Peyer's patch (tissue), 4 donors: ENCODE results near the gene NEK7.

Source experiments
- CTCF ChIP-seq, 6 experiments: fragments of 450-650 bp in 4 of 6; fragments of 200-600 bp in 2 of 6; sonication (generic) in 1 of 6; IDR thresholded peaks; one replicate each; pipeline ENCODE4 v1.5.1; 2017 to 2019; ENCODE audit warnings: antibody characterized with exemption in 6 of 6, mild to moderate bottlenecking in 3 of 6, moderate library complexity in 1 of 6
- POLR2A ChIP-seq, 2 donors: fragments of 450-650 bp; IDR thresholded peaks; one replicate each; pipeline ENCODE4 v1.5.1; 2017; ENCODE audit warnings: antibody characterized with exemption in 2 of 2, mild to moderate bottlenecking in 2 of 2, moderate library complexity in 2 of 2

- TF ChIP-seq CTCF (IDR thresholded peaks at IDR 0.05) (no peak), POLR2A (IDR thresholded peaks at IDR 0.05) (no peak)
Observed at GRCh38 chr1:198335663-198336062, 178.9 kb downstream of the NEK7 start.
